Smooth muscle cell (in vitro differentiated cells): ENCODE results near the gene CABCOCO1. TPM values are rescaled to one million over a fixed set of nuclear protein-coding genes. Genes with fewer than 3 reads are reported as not detected.

Experiments used
- DNase-seq: peaks from one replicate; lab custom pipeline; 2025; ENCODE audit not compliant: unreplicated experiment; lab: John Stamatoyannopoulos, UW
- H2AFZ ChIP-seq: fragments of 200-600 bp; sonication (generic); 2 replicates; pipeline ENCODE4 v1.6.0; 2016; ENCODE audit warnings: antibody characterized with exemption, low read depth, mild to moderate bottlenecking
- H3F3A ChIP-seq: fragments of 200-600 bp; sonication (generic); 2 replicates; pipeline ENCODE4 v1.6.0; 2017; ENCODE audit warnings: antibody characterized with exemption, low read depth
- H3K27ac ChIP-seq: fragments of 200-600 bp; sonication (generic); 2 replicates; pipeline ENCODE4 v1.5.1; 2016; ENCODE audit warnings: low read depth, mild to moderate bottlenecking
- H3K27me3 ChIP-seq: fragments of 200-600 bp; sonication (generic); 2 replicates; pipeline ENCODE4 v1.6.1; 2016; ENCODE audit warnings: low read depth, mild to moderate bottlenecking
- H3K36me3 ChIP-seq: fragments of 200-600 bp; sonication (generic); 2 replicates; pipeline ENCODE4 v1.5.1; 2016; ENCODE audit warnings: low read depth
- H3K4me1 ChIP-seq: fragments of 200-600 bp; sonication (generic); 2 replicates; pipeline ENCODE4 v1.5.1; 2016; ENCODE audit warnings: low read depth
- H3K4me2 ChIP-seq: fragments of 200-600 bp; sonication (generic); 2 replicates; pipeline ENCODE4 v1.6.0; 2016; ENCODE audit warnings: mild to moderate bottlenecking
- H3K4me3 ChIP-seq: fragments of 200-600 bp; sonication (generic); 2 replicates; pipeline ENCODE4 v1.5.1; 2016; ENCODE audit warnings: mild to moderate bottlenecking
- H3K79me2 ChIP-seq: fragments of 200-600 bp; sonication (generic); 2 replicates; pipeline ENCODE4 v1.6.0; 2016; ENCODE audit warnings: low read depth, mild to moderate bottlenecking
- H3K9ac ChIP-seq: fragments of 200-600 bp; sonication (generic); 2 replicates; pipeline ENCODE4 v1.6.0; 2016; ENCODE audit warnings: low read depth
- H3K9me3 ChIP-seq: fragments of 200-600 bp; sonication (generic); replicated peaks from 2 replicates; pipeline ENCODE4 v1.5.1; 2016; ENCODE audit warnings: low read depth
- H4K20me1 ChIP-seq: fragments of 200-600 bp; sonication (generic); 2 replicates; pipeline ENCODE4 v1.6.0; 2016; ENCODE audit warnings: low read depth
- WGBS: methylation state at CpG from one replicate; pipeline ENCODE4 v1.1.7; 2016; ENCODE audit warnings: low lambda C conversion rate; 5-methylcytosine and 5-hydroxymethylcytosine counted together
- polyA plus RNA-seq: library from polyadenylated mRNA; unstranded; fragments of >200 nt; fragmentation: Nextera tagmentation; extraction: Ambion mirVana; gene quantifications from 2 replicates; pipeline ENCODE4 v1.2.1, GENCODE V29; 2016
- total RNA-seq: library from RNA; depleted of rRNA; stranded (reverse); fragments of >200 nt; gene quantifications from 2 replicates; pipeline ENCODE4 v1.2.3, GENCODE V29; 2014
- TF ChIP-seq, protein P1 (sequence below): fragments of 200-600 bp; sonication (generic); IDR thresholded peaks from 2 replicates; pipeline ENCODE4 v1.5.1; 2017; ENCODE audit warnings: borderline replicate concordance, mild to moderate bottlenecking, antibody characterized with exemption; ENCODE audit not compliant: insufficient read depth, poor library complexity, severe bottlenecking

The CABCOCO1 gene
- total and polyA plus RNA-seq, 2 experiments from 2014 or later = 1.2 TPM; not detected in 1

DNA sequence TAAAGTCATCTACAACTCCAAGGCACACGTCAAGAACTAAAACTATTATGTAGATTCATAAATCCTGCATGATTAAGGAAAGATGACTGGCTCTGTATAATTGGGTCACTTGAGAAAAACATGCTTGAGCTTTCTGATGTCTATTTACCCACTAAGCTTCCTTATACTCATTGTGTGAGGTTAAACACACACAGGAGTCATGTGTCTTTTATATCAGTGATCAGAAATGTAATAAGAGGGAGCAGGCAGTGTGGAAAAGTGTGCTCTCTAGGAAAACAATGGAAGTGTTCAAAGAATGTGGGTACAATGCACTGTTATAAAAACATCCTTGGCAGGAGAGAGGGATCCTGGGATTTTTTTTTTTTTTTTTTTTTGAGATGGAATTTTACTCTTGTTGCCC is 130.2 kb downstream of the CABCOCO1 start:
- TF ChIP-seq, protein P1, sequence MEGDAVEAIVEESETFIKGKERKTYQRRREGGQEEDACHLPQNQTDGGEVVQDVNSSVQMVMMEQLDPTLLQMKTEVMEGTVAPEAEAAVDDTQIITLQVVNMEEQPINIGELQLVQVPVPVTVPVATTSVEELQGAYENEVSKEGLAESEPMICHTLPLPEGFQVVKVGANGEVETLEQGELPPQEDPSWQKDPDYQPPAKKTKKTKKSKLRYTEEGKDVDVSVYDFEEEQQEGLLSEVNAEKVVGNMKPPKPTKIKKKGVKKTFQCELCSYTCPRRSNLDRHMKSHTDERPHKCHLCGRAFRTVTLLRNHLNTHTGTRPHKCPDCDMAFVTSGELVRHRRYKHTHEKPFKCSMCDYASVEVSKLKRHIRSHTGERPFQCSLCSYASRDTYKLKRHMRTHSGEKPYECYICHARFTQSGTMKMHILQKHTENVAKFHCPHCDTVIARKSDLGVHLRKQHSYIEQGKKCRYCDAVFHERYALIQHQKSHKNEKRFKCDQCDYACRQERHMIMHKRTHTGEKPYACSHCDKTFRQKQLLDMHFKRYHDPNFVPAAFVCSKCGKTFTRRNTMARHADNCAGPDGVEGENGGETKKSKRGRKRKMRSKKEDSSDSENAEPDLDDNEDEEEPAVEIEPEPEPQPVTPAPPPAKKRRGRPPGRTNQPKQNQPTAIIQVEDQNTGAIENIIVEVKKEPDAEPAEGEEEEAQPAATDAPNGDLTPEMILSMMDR = no peak
- H3K79me2 ChIP-seq = no peaks in the 10 kb centered on the region
- H3K9me3 ChIP-seq = no peaks in the 10 kb centered on the region
- no peaks in the 10 kb centered on the region for H3K4me1 ChIP-seq
- no peak overlapping the region for H3K4me3 ChIP-seq
- no peak overlapping the region for H3K9ac ChIP-seq
- H3F3A ChIP-seq = no peaks in the 10 kb centered on the region
- no peaks in the 10 kb centered on the region for H3K27me3 ChIP-seq
- H3K4me2 ChIP-seq = no peak overlapping the region
- no peak for DNase-seq
- H3K27ac ChIP-seq = peak overlapping the region; percentile 88
- no peak overlapping the region for H2AFZ ChIP-seq
- no peaks in the 10 kb centered on the region for H4K20me1 ChIP-seq
- WGBS = 68% methylated on average over 1 of the region's 1 CpG
- H3K36me3 ChIP-seq = no peaks in the 10 kb centered on the region

DNA sequence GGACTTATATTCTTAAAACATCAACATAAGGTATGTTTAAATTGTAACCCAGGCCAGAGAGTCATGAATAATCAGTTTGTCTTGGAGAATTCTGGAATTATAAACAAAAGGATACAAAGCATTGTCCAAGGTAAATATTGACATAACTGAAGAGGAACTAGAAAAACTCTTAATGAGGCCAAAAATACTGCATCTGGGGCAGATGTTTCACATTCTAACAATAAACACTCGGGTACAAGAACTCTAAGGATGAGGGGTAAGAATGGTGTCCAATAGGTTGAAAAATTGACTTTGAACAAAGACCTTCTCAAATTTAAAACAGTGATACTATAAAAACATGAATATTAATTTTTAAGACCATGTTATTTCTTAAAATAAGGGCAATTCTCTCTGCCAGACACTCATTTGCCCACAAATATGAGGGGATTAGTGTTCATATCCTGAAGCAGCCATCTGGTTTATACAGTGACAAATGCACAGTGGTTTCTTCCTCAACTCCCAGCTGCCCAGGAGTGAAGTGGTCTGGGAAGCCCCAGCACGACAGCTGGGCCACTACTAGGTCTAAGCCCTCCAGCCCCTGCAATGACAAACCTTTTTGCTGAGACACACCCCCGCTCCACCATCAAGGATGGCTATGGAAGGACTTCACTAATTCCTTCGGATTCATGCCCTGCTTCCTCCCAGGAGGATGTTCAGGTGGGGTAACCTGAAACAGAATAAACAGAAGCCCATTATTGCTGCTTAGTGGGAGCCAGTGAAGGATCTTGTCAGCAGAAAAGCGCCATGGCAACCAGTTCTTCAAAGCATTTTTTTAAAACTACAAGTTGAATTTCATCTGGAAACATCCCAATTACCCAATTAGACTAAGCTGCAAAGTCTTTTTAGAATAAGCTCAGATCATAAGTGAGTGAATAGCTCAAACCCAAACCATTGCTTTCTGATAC is 131.3 kb downstream of the CABCOCO1 start:
- peak overlapping the region; percentile 25 for H3K9ac ChIP-seq
- 50% methylated on average over 5 of the region's 5 CpGs for WGBS
- DNase-seq = peak; percentile 20
- H3K79me2 ChIP-seq = no peaks in the 10 kb centered on the region
- no peak overlapping the region for H3K4me3 ChIP-seq
- H3K27ac ChIP-seq = peak overlapping the region; percentile 88
- H3K4me2 ChIP-seq = peak overlapping the region; percentile 57
- no peaks in the 10 kb centered on the region for H3K36me3 ChIP-seq
- H2AFZ ChIP-seq = no peak overlapping the region
- H3F3A ChIP-seq = no peaks in the 10 kb centered on the region
- H4K20me1 ChIP-seq = no peaks in the 10 kb centered on the region
- H3K27me3 ChIP-seq = no peaks in the 10 kb centered on the region
- no peaks in the 10 kb centered on the region for H3K4me1 ChIP-seq
- TF ChIP-seq, protein P1 = no peak
- no peaks in the 10 kb centered on the region for H3K9me3 ChIP-seq

DNA sequence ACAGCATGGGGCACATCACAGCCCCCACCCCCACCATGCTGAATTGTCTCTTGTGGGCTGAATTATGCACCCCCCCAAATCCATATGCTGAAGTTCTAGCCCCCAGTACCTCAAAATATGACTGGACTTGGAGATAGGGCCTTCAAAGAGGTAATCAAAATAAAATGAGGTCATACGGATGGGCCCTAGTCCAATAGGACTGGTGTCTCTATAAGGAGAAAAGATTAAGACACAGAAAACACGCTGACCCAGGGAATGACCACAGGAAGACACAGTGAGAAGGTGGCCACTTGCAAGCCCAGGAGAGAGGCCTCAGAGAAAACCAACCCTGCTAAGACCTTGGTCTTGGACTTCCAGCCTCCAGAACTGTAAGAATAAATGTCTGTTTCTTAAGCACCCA is 132.4 kb downstream of the CABCOCO1 start:
- Histone ChIP-seq H3K9me3 (no peaks in the 10 kb centered on the region), H3K4me2 (no peak overlapping the region), H3K4me1 (no peaks in the 10 kb centered on the region), H3K36me3 (no peaks in the 10 kb centered on the region), H3K4me3 (no peak overlapping the region), H3K27me3 (no peaks in the 10 kb centered on the region), H3K79me2 (no peaks in the 10 kb centered on the region), H3K27ac (peak overlapping the region; percentile 88), H3K9ac (peak overlapping the region; percentile 25), H3F3A (no peaks in the 10 kb centered on the region), H2AFZ (no peak overlapping the region), H4K20me1 (no peaks in the 10 kb centered on the region)
- WGBS = 95% methylated on average over 2 of the region's 2 CpGs
- TF ChIP-seq, protein P1 = no peak
- no peak for DNase-seq
